Mesenchymal stem cell (in vitro differentiated cells and primary cell): ENCODE measurements around the gene RAB30.

ENCODE experiments used
- DNase-seq: peaks from one replicate; pipeline ENCODE4 v3.0.0-alpha.2; 2013
- H2AFZ ChIP-seq: one replicate; pipeline ENCODE4 v1.6.1; 2013; ENCODE audit warnings: low read depth, mild to moderate bottlenecking, control low read depth, inconsistent platforms, low read length, moderate library complexity
- H2AK5ac ChIP-seq: 2 replicates; pipeline ENCODE4 v1.6.1; 2013; ENCODE audit warnings: low read length, moderate library complexity, mild to moderate bottlenecking, inconsistent platforms; ENCODE audit not compliant: severe bottlenecking
- H2BK120ac ChIP-seq: one replicate; pipeline ENCODE4 v1.6.1; 2013; ENCODE audit warnings: low read depth, mild to moderate bottlenecking, inconsistent platforms, low read length, moderate library complexity
- H2BK12ac ChIP-seq, 2 experiments: one replicate each; pipeline ENCODE4 v1.6.1; 2013; ENCODE audit warnings: inconsistent platforms in 2 of 2, low read length in 2 of 2, mild to moderate bottlenecking in 2 of 2, moderate library complexity in 2 of 2, control low read depth in 1 of 2
- H2BK15ac ChIP-seq: one replicate; pipeline ENCODE4 v1.6.1; 2013; ENCODE audit warnings: mild to moderate bottlenecking, low read depth, inconsistent platforms; ENCODE audit not compliant: poor library complexity, severe bottlenecking
- H2BK5ac ChIP-seq: 2 replicates; pipeline ENCODE4 v1.6.1; 2013; ENCODE audit warnings: low read depth, mild to moderate bottlenecking, low read length, control low read depth, inconsistent platforms; ENCODE audit not compliant: poor library complexity, severe bottlenecking
- H3K14ac ChIP-seq, 2 experiments: one replicate each; pipeline ENCODE4 v1.6.1; 2013; ENCODE audit warnings: inconsistent platforms in 2 of 2, low read length in 2 of 2, control low read depth in 1 of 2, mild to moderate bottlenecking in 1 of 2, moderate library complexity in 1 of 2
- H3K18ac ChIP-seq, 2 experiments: one replicate each; pipeline ENCODE4 v1.6.1; 2013; ENCODE audit warnings: inconsistent platforms in 2 of 2, low read length in 2 of 2, control low read depth in 1 of 2, low read depth in 1 of 2, mild to moderate bottlenecking in 1 of 2
- H3K23ac ChIP-seq, 2 experiments: one replicate each; pipeline ENCODE4 v1.6.1; 2013; ENCODE audit warnings: inconsistent platforms in 2 of 2, low read length in 2 of 2, mild to moderate bottlenecking in 2 of 2, moderate library complexity in 2 of 2, control low read depth in 1 of 2
- H3K27ac ChIP-seq: 2 replicates; pipeline ENCODE4 v1.5.1; 2013; ENCODE audit warnings: mild to moderate bottlenecking, moderate library complexity, low read length, control low read depth, inconsistent platforms; ENCODE audit not compliant: poor library complexity, severe bottlenecking
- H3K27me3 ChIP-seq, 2 experiments: 2 replicates each; pipeline versions ENCODE4 v1.6.1 to v1.7.0; 2013; ENCODE audit warnings: low read length in 2 of 2, mild to moderate bottlenecking in 2 of 2, moderate library complexity in 2 of 2, control low read depth in 1 of 2, inconsistent platforms in 1 of 2; ENCODE audit not compliant: control insufficient read depth in 1 of 2, insufficient read depth in 1 of 2
- H3K36me3 ChIP-seq, 2 experiments: 2 replicates each; pipeline versions ENCODE4 v1.6.1 to v1.7.0; 2013; ENCODE audit warnings: low read length in 2 of 2, control low read depth in 1 of 2, inconsistent platforms in 1 of 2, low read depth in 1 of 2, mild to moderate bottlenecking in 1 of 2; ENCODE audit not compliant: insufficient read depth in 2 of 2, control insufficient read depth in 1 of 2
- H3K4ac ChIP-seq, 2 experiments: one replicate each; pipeline ENCODE4 v1.6.1; 2013; ENCODE audit warnings: inconsistent platforms in 2 of 2, low read length in 2 of 2, mild to moderate bottlenecking in 2 of 2, moderate library complexity in 2 of 2, control low read depth in 1 of 2, low read depth in 1 of 2
- H3K4me1 ChIP-seq: 2 replicates; pipeline ENCODE4 v1.6.1; 2013; ENCODE audit warnings: low read depth, low read length, control low read depth; ENCODE audit not compliant: control insufficient read depth, insufficient read depth
- H3K4me2 ChIP-seq: 2 replicates; pipeline ENCODE4 v1.6.1; 2013; ENCODE audit warnings: low read length, mild to moderate bottlenecking, inconsistent platforms; ENCODE audit not compliant: poor library complexity, severe bottlenecking
- H3K4me3 ChIP-seq, 2 experiments: 2 replicates each; pipeline versions ENCODE4 v1.5.1 to v1.7.0; 2013; ENCODE audit warnings: low read length in 2 of 2, mild to moderate bottlenecking in 2 of 2, control low read depth in 1 of 2, low read depth in 1 of 2; ENCODE audit not compliant: insufficient read depth in 1 of 2
- H3K79me1 ChIP-seq: replicated peaks from 2 replicates; pipeline ENCODE4 v1.6.1; 2013; ENCODE audit warnings: mild to moderate bottlenecking, control low read depth, low read length, inconsistent platforms; ENCODE audit not compliant: poor library complexity, severe bottlenecking
- H3K9ac ChIP-seq: 2 replicates; pipeline ENCODE4 v1.7.0; 2013; ENCODE audit warnings: mild to moderate bottlenecking, low read length, moderate library complexity
- H3K9me3 ChIP-seq: 2 replicates; pipeline ENCODE4 v1.7.0; 2013; ENCODE audit warnings: mild to moderate bottlenecking, low read length; ENCODE audit not compliant: control insufficient read depth
- H4K8ac ChIP-seq: one replicate; pipeline ENCODE4 v1.6.1; 2013; ENCODE audit warnings: inconsistent platforms, mild to moderate bottlenecking, low read length, moderate library complexity
- H4K91ac ChIP-seq: one replicate; pipeline ENCODE4 v1.6.1; 2013; ENCODE audit warnings: mild to moderate bottlenecking, low read length, inconsistent platforms
- whole genome bisulfite sequencing: methylation state at CpG from one replicate; pipeline ENCODE4 v1.1.7; 2013; ENCODE audit warnings: mixed read lengths; 5-methylcytosine and 5-hydroxymethylcytosine counted together

RAB30 gene

GRCh38 chr11:83116015-83116641, 44.4 kb upstream of the RAB30 start:
- H3K79me1 ChIP-seq = no peaks in the 10 kb centered on the region
- no peak overlapping the region for H3K4me3 ChIP-seq
- no peak for DNase-seq
- no peak overlapping the region for H3K4me2 ChIP-seq
- no peak overlapping the region for H2AK5ac ChIP-seq
- no peak overlapping the region for H4K8ac ChIP-seq
- H3K9ac ChIP-seq = no peak overlapping the region
- H3K27ac ChIP-seq = no peak overlapping the region
- no peak overlapping the region for H2BK12ac ChIP-seq
- 100% methylated on average over 2 of the region's 3 CpGs for WGBS
- no peak overlapping the region for H3K23ac ChIP-seq
- H3K4ac ChIP-seq = no peak overlapping the region
- no peaks in the 10 kb centered on the region for H3K4me1 ChIP-seq
- H3K36me3 ChIP-seq = no peaks in the 10 kb centered on the region
- H3K9me3 ChIP-seq = no peaks in the 10 kb centered on the region
- H3K18ac ChIP-seq = no peak overlapping the region
- no peak overlapping the region for H4K91ac ChIP-seq
- H2BK15ac ChIP-seq = no peak overlapping the region
- H2AFZ ChIP-seq = no peak overlapping the region
- H3K27me3 ChIP-seq = no peaks in the 10 kb centered on the region
- no peak overlapping the region for H2BK120ac ChIP-seq
- no peak overlapping the region for H2BK5ac ChIP-seq
- H3K14ac ChIP-seq = no peak overlapping the region

- H3K9me3 ChIP-seq = no peaks in the 10 kb centered on the region
- H3K36me3 ChIP-seq = no peaks in the 10 kb centered on the region
- H3K4me3 ChIP-seq = no peak overlapping the region
- no peak overlapping the region for H4K91ac ChIP-seq
- H4K8ac ChIP-seq = no peak overlapping the region
- H3K4ac ChIP-seq = no peak overlapping the region
- no peak overlapping the region for H3K27ac ChIP-seq
- H3K14ac ChIP-seq = no peak overlapping the region
- WGBS = 4% methylated on average over 5 of the region's 5 CpGs
- H3K27me3 ChIP-seq = no peaks in the 10 kb centered on the region
- H2AK5ac ChIP-seq = no peak overlapping the region
- H2BK15ac ChIP-seq = peak overlapping the region; percentile 41
- H2BK120ac ChIP-seq = no peak overlapping the region
- H3K79me1 ChIP-seq = no peaks in the 10 kb centered on the region
- H3K4me1 ChIP-seq = no peaks in the 10 kb centered on the region
- H3K23ac ChIP-seq = no peak overlapping the region
- H3K9ac ChIP-seq = no peak overlapping the region
- no peak overlapping the region for H2AFZ ChIP-seq
- no peak overlapping the region for H3K4me2 ChIP-seq
- H3K18ac ChIP-seq = no peak overlapping the region
- no peak overlapping the region for H2BK12ac ChIP-seq
- H2BK5ac ChIP-seq = no peak overlapping the region
- peak; percentile 49 for DNase-seq
These were observed 43.9 kb upstream of the RAB30 start for GRCh38 chr11:83115551-83115950.

- Histone ChIP-seq H3K27me3 (no peaks in the 10 kb centered on the region), H4K91ac (no peak overlapping the region), H4K8ac (no peak overlapping the region), H3K4ac (no peak overlapping the region), H2BK120ac (no peak overlapping the region), H2AFZ (no peak overlapping the region), H3K36me3 (no peaks in the 10 kb centered on the region), H2BK5ac (no peak overlapping the region), H3K4me1 (no peaks in the 10 kb centered on the region), H3K27ac (no peak overlapping the region), H3K4me3 (no peak overlapping the region), H3K23ac (no peak overlapping the region), H2BK15ac (no peak overlapping the region), H3K79me1 (no peaks in the 10 kb centered on the region), H3K14ac (no peak overlapping the region), H2AK5ac (no peak overlapping the region), H3K4me2 (no peak overlapping the region), H3K9ac (no peak overlapping the region), H3K9me3 (no peaks in the 10 kb centered on the region), H2BK12ac (no peak overlapping the region), H3K18ac (no peak overlapping the region)
- no peak for DNase-seq
- no CpG with 5 or more reads among the region's 3 CpGs for WGBS
These were observed 43.3 kb upstream of the RAB30 start for GRCh38 chr11:83115026-83115425.

- Histone ChIP-seq H3K4ac (no peak overlapping the region), H3K23ac (no peak overlapping the region), H2BK12ac (no peak overlapping the region), H3K18ac (no peak overlapping the region), H3K4me3 (no peak overlapping the region), H3K14ac (no peak overlapping the region), H3K27me3 (no peaks in the 10 kb centered on the region), H3K79me1 (no peaks in the 10 kb centered on the region), H3K27ac (no peak overlapping the region), H3K4me2 (no peak overlapping the region), H4K91ac (no peak overlapping the region), H2BK120ac (no peak overlapping the region), H2BK15ac (no peak overlapping the region), H3K9me3 (no peaks in the 10 kb centered on the region), H3K9ac (no peak overlapping the region), H3K36me3 (no peaks in the 10 kb centered on the region), H2AK5ac (no peak overlapping the region), H4K8ac (no peak overlapping the region), H3K4me1 (no peaks in the 10 kb centered on the region), H2BK5ac (no peak overlapping the region), H2AFZ (no peak overlapping the region)
- WGBS = 89% methylated on average over 2 of the region's 2 CpGs
- no peak for DNase-seq
These were observed 41.2 kb upstream of the RAB30 start for GRCh38 chr11:83112886-83113285.
